ENCODE results near the gene C1QL3. TPM values are rescaled to one million over a fixed set of nuclear protein-coding genes. Genes with fewer than 3 reads are reported as not detected.

The C1QL3 gene
- total RNA-seq (ENCODE audit: unreplicated experiment) = 0.80 TPM
- long read RNA-seq, partial matches to known transcripts = 0 of 1 reads
- long read RNA-seq, other reads (novel, unspliced or antisense) = 1 of 1 reads

DNA sequence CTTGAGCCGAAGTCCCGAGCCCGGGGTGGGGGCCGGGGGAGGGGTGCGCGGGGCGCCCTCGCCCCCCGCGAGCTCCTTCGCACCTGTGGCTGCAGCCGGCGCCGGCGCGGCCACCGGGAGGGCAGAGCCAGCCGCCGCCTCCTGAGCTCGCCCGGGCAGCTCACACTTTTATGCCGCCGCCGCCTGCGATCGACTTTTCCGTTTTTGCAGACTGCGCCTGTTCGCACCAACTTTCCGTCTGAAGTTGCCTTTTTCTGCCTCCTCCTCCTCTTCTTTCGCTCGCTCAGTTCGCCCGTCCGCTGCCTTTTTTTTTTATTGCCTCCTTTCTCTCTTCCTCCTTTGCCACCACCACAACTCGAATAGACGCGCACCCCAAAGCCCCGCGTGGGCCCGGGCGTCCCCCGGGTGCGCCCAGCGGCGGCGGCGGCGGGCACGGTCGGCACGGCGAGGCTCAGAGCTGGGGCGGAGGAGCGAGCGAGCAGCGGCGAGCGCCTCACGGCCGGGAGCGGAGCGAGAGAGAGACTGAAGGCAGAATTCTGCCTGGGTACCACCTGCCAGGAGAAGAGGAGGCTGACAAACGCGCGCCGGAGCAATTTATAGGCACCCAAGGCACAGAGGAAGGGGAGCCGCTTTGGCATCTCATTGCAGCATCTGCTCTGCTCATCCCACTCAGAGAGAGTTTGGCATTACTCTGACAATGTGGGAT lies at the start of gene C1QL3:
C1QL3 (minus strand) TSS at position 569 of the 706 bp plus-strand sequence. CDS start 814 bp downstream, outside the sequence.
- H3K27me3 Mint-ChIP-seq (ENCODE audit: unreplicated experiment) = peaks cover 13% of the 10 kb centered on the region
- H3K4me3 Mint-ChIP-seq (ENCODE audit: unreplicated experiment) = peak within 1 kb of the TSS; percentile 87
- H3K27ac Mint-ChIP-seq (ENCODE audit: unreplicated experiment) = no peak within 1 kb of the TSS
- TF ChIP-seq, protein P1, sequence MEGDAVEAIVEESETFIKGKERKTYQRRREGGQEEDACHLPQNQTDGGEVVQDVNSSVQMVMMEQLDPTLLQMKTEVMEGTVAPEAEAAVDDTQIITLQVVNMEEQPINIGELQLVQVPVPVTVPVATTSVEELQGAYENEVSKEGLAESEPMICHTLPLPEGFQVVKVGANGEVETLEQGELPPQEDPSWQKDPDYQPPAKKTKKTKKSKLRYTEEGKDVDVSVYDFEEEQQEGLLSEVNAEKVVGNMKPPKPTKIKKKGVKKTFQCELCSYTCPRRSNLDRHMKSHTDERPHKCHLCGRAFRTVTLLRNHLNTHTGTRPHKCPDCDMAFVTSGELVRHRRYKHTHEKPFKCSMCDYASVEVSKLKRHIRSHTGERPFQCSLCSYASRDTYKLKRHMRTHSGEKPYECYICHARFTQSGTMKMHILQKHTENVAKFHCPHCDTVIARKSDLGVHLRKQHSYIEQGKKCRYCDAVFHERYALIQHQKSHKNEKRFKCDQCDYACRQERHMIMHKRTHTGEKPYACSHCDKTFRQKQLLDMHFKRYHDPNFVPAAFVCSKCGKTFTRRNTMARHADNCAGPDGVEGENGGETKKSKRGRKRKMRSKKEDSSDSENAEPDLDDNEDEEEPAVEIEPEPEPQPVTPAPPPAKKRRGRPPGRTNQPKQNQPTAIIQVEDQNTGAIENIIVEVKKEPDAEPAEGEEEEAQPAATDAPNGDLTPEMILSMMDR (IDR thresholded peaks at IDR 0.05; ENCODE audit: unreplicated experiment) = no peak
- H3K36me3 Mint-ChIP-seq (ENCODE audit: low read depth, unreplicated experiment) = no peaks in the 10 kb centered on the region
- DNase-seq (ENCODE audit: low spot score) = peak; percentile 51
- H3K4me1 Mint-ChIP-seq (ENCODE audit: unreplicated experiment) = peaks cover 7% of the 10 kb centered on the region
- no peaks in the 10 kb centered on the region for H3K9me3 Mint-ChIP-seq (ENCODE audit: unreplicated experiment)

DNA sequence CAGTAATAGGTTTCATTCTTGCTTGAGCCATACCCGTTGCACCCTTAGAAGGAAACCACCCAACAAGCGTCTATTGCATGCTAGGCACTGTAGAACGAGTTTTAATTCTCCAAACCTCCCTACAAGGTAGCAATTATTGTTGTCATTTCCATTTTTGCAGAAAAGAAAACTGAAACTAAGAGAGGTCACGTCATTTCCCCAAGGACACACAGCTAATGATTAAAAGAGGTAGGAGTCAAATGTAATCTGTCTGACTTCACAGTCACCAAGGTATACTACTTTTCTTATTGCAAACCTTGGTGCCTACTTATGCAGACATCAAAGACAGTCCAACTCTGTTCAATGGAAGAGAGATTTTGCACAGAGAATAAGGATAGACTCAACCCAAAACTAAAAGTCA lies 49.1 kb upstream of the C1QL3 start:
- H3K4me3 Mint-ChIP-seq (ENCODE audit: unreplicated experiment) = no peak overlapping the region
- no peaks in the 10 kb centered on the region for H3K27me3 Mint-ChIP-seq (ENCODE audit: unreplicated experiment)
- DNase-seq (ENCODE audit: low spot score) = no peak
- H3K27ac Mint-ChIP-seq (ENCODE audit: unreplicated experiment) = no peak overlapping the region
- H3K36me3 Mint-ChIP-seq (ENCODE audit: low read depth, unreplicated experiment) = no peaks in the 10 kb centered on the region
- H3K4me1 Mint-ChIP-seq (ENCODE audit: unreplicated experiment) = peaks cover 4% of the 10 kb centered on the region
- H3K9me3 Mint-ChIP-seq (ENCODE audit: unreplicated experiment) = no peaks in the 10 kb centered on the region
- TF ChIP-seq, protein P1 (IDR thresholded peaks at IDR 0.05; ENCODE audit: unreplicated experiment) = no peak

DNA sequence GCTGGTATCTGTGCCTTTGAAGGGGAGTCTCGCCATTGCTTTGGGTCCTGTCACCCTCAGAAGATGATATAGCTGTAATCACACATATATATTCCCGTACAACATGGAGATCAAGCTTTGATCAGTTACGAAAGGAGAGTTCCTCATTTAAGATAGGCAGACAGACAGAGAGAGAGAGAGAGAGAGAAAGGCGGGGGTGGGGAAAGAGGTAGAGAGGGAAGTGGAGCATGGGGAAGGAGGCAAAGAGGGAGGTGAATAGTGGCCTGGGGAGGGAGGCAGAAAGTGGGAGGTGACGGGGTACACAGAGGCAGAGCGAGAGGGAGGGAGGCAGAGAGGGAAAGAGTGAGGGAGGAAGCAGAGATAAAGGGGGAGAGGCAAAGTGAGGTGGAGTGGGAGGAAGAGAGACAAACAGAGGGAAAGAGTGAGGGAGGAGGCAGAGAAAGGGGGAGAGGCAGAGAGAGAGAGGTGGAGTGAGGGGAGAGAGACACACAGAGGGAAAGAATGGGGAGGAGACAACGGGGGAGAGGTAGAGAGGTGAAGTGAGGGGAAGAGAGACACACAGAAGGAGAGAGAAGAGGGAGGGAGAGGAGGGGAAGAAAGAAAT lies 44.6 kb upstream of the C1QL3 start:
- H3K4me3 Mint-ChIP-seq (ENCODE audit: unreplicated experiment) = no peak overlapping the region
- no peaks in the 10 kb centered on the region for H3K9me3 Mint-ChIP-seq (ENCODE audit: unreplicated experiment)
- no peak overlapping the region for H3K27ac Mint-ChIP-seq (ENCODE audit: unreplicated experiment)
- peaks cover 3% of the 10 kb centered on the region for H3K27me3 Mint-ChIP-seq (ENCODE audit: unreplicated experiment)
- DNase-seq (ENCODE audit: low spot score) = no peak
- TF ChIP-seq, protein P1 (IDR thresholded peaks at IDR 0.05; ENCODE audit: unreplicated experiment) = no peak
- no peaks in the 10 kb centered on the region for H3K36me3 Mint-ChIP-seq (ENCODE audit: low read depth, unreplicated experiment)
- peaks cover 10% of the 10 kb centered on the region for H3K4me1 Mint-ChIP-seq (ENCODE audit: unreplicated experiment)

DNA sequence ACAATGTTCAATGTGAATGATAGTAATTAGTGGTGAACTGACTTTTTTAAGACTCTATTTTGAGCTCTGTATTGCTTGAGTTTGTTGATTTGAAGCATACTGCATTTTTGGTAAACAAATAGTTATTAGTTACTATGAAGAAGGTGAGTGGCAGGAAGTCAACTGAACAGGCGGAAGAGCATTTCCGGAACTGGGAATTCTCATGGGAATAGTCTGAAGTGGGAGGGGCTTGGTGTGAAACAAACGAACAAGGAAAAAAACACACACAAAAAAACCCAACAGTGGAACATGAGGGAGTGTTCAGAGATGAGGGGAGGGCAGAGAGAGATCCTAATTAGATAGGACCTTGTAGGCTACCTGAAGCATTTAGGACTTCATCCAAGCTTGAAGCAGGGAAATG lies 43.9 kb upstream of the C1QL3 start:
- no peak overlapping the region for H3K4me3 Mint-ChIP-seq (ENCODE audit: unreplicated experiment)
- peaks cover 3% of the 10 kb centered on the region for H3K27me3 Mint-ChIP-seq (ENCODE audit: unreplicated experiment)
- DNase-seq (ENCODE audit: low spot score) = no peak
- TF ChIP-seq, protein P1 (IDR thresholded peaks at IDR 0.05; ENCODE audit: unreplicated experiment) = no peak
- H3K9me3 Mint-ChIP-seq (ENCODE audit: unreplicated experiment) = no peaks in the 10 kb centered on the region
- H3K36me3 Mint-ChIP-seq (ENCODE audit: low read depth, unreplicated experiment) = no peaks in the 10 kb centered on the region
- H3K4me1 Mint-ChIP-seq (ENCODE audit: unreplicated experiment) = peaks cover 10% of the 10 kb centered on the region
- peak overlapping the region; percentile 81 for H3K27ac Mint-ChIP-seq (ENCODE audit: unreplicated experiment)

DNA sequence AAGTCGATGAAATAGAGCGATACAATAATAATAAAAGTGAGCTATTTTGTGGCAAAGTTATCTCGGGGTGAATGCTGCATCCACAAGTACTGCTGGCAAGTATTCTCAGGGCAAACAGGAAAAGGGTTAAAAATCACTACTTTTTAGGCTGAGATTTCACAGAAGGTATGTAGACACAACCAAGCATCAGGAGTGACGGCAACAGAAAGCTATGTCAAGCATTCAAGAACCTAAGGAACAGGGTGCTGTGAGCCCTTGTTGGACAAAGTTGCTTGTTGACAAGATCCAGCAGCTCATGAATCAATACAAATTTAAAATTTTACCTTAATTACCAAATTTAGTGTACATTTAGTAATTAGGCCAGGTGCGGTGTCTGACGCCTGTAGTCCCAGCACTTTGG lies 41.2 kb upstream of the C1QL3 start:
- H3K27me3 Mint-ChIP-seq (ENCODE audit: unreplicated experiment) = peaks cover 3% of the 10 kb centered on the region
- no peak overlapping the region for H3K4me3 Mint-ChIP-seq (ENCODE audit: unreplicated experiment)
- H3K9me3 Mint-ChIP-seq (ENCODE audit: unreplicated experiment) = no peaks in the 10 kb centered on the region
- peaks cover 10% of the 10 kb centered on the region for H3K4me1 Mint-ChIP-seq (ENCODE audit: unreplicated experiment)
- no peaks in the 10 kb centered on the region for H3K36me3 Mint-ChIP-seq (ENCODE audit: low read depth, unreplicated experiment)
- no peak overlapping the region for H3K27ac Mint-ChIP-seq (ENCODE audit: unreplicated experiment)
- no peak for DNase-seq (ENCODE audit: low spot score)
- TF ChIP-seq, protein P1 (IDR thresholded peaks at IDR 0.05; ENCODE audit: unreplicated experiment) = no peak

Measured in endothelial cell (in vitro differentiated cells).